Measurements from ENCODE around the gene MTMR8.

GRCh38 chrX:64291123-64291522 lies 104.1 kb downstream of the MTMR8 start:
- no peak for TF ChIP-seq CTCF (conservative IDR thresholded peaks at IDR 0.05 in 1 of 2, IDR thresholded peaks at IDR 0.05 in 1 of 2; ENCODE audit: low read depth in 1 of 2, low read length in 2 of 2)
- TF ChIP-seq EZH2 (IDR thresholded peaks at IDR 0.05; ENCODE audit: low read length, missing control alignments) = no peak
